Neural cell (in vitro differentiated cells): ENCODE results near the gene SMCO4. TPM values are rescaled to one million over a fixed set of nuclear protein-coding genes. Genes with fewer than 3 reads are reported as not detected.

Source experiments
- H2AFZ ChIP-seq: fragments of 200-600, 300-800 bp; sonication (generic), shearing (Covaris generic); 2 replicates; pipeline ENCODE4 v1.6.0; 2014; ENCODE audit warnings: low read depth, mild to moderate bottlenecking, antibody characterized with exemption, low read length, moderate library complexity
- H3F3A ChIP-seq: fragments of 200-600 bp; shearing (Covaris generic); 2 replicates; pipeline ENCODE4 v1.6.1; 2016; ENCODE audit warnings: mild to moderate bottlenecking, moderate library complexity, mixed read lengths, antibody characterized with exemption, low read length; ENCODE audit not compliant: insufficient read depth, poor library complexity, severe bottlenecking
- H3K27ac ChIP-seq: fragments of 200-600, 300-800 bp; sonication (generic), shearing (Covaris generic); 2 replicates; pipeline ENCODE4 v1.5.1; 2014; ENCODE audit warnings: mild to moderate bottlenecking, low read length, moderate library complexity
- H3K27me3 ChIP-seq: fragments of 300-800, 200-600 bp; sonication (generic), shearing (Covaris generic); 2 replicates; pipeline ENCODE4 v1.6.0; 2014; ENCODE audit warnings: mild to moderate bottlenecking, low read depth, low read length, moderate library complexity; ENCODE audit not compliant: insufficient read depth
- H3K36me3 ChIP-seq: fragments of 300-800, 200-600 bp; sonication (generic), shearing (Covaris generic); 2 replicates; pipeline ENCODE4 v1.5.1; 2014; ENCODE audit warnings: mild to moderate bottlenecking, antibody characterized with exemption, low read length, moderate library complexity; ENCODE audit not compliant: insufficient read depth
- H3K4me2 ChIP-seq: fragments of 300-800, 200-600 bp; sonication (generic), shearing (Covaris generic); 2 replicates; pipeline ENCODE4 v1.6.0; 2014; ENCODE audit warnings: mild to moderate bottlenecking, low read length
- H3K4me3 ChIP-seq: fragments of 300-800, 200-600 bp; sonication (generic), shearing (Covaris generic); 2 replicates; pipeline ENCODE4 v1.5.1; 2014; ENCODE audit warnings: mild to moderate bottlenecking, low read length, moderate library complexity
- H3K79me2 ChIP-seq: fragments of 200-600 bp; shearing (Covaris generic); replicated peaks from 2 replicates; pipeline ENCODE4 v1.6.0; 2014; ENCODE audit warnings: mild to moderate bottlenecking, low read length, moderate library complexity; ENCODE audit not compliant: insufficient read depth
- H3K9ac ChIP-seq: fragments of 300-800, 200-600 bp; sonication (generic), shearing (Covaris generic); 2 replicates; pipeline ENCODE4 v1.6.1; 2016; ENCODE audit warnings: mild to moderate bottlenecking, low read length, mixed read lengths
- H3K9me2 ChIP-seq: fragments of 200-600 bp; shearing (Covaris generic); 2 replicates; pipeline ENCODE4 v1.6.1; 2016; ENCODE audit warnings: mild to moderate bottlenecking, low read length, mixed read lengths; ENCODE audit not compliant: insufficient read depth
- H3K9me3 ChIP-seq: fragments of 200-600, 300-800 bp; sonication (generic), shearing (Covaris generic); 2 replicates; pipeline ENCODE4 v1.6.1; 2016; ENCODE audit warnings: mild to moderate bottlenecking, mixed run types, low read length, moderate library complexity, mixed read lengths
- H4K20me1 ChIP-seq: fragments of 200-600 bp; shearing (Covaris generic); 2 replicates; pipeline ENCODE4 v1.6.1; 2016; ENCODE audit warnings: mild to moderate bottlenecking, mixed run types; ENCODE audit not compliant: insufficient read depth
- CTCF ChIP-seq: fragments of 450-650 bp; IDR thresholded peaks from 2 replicates; pipeline ENCODE4 v1.5.1; 2014; ENCODE audit warnings: antibody characterized with exemption, mild to moderate bottlenecking, moderate library complexity; ENCODE audit not compliant: poor library complexity, severe bottlenecking
- EP300 ChIP-seq: fragments of 450-650 bp; conservative IDR thresholded peaks from 2 replicates; pipeline ENCODE4 v1.6.1; 2014; ENCODE audit warnings: antibody characterized with exemption, mild to moderate bottlenecking, moderate library complexity; ENCODE audit not compliant: poor library complexity, severe bottlenecking
- EZH2 ChIP-seq: fragments of 200-600, 300-800 bp; shearing (Covaris generic), sonication (generic); IDR thresholded peaks from 2 replicates; pipeline ENCODE4 v1.6.1; 2014; ENCODE audit warnings: antibody characterized with exemption, low read length, borderline replicate concordance, mild to moderate bottlenecking; ENCODE audit not compliant: insufficient read depth, poor library complexity, severe bottlenecking
- MXI1 ChIP-seq: fragments of 450-650 bp; conservative IDR thresholded peaks from 2 replicates; pipeline ENCODE4 v1.6.1; 2014; ENCODE audit warnings: antibody characterized with exemption, mild to moderate bottlenecking; ENCODE audit not compliant: poor library complexity, severe bottlenecking
- POLR2AphosphoS5 ChIP-seq: IDR thresholded peaks from 2 replicates; pipeline ENCODE4 v1.6.1; 2012
- RAD21 ChIP-seq: fragments of 450-650 bp; conservative IDR thresholded peaks from 2 replicates; pipeline ENCODE4 v1.6.1; 2014; ENCODE audit warnings: antibody characterized with exemption, mild to moderate bottlenecking, moderate library complexity
- SMC3 ChIP-seq: fragments of 450-650 bp; conservative IDR thresholded peaks from 2 replicates; pipeline ENCODE4 v1.6.1; 2014; ENCODE audit warnings: antibody characterized with exemption, mild to moderate bottlenecking, moderate library complexity; ENCODE audit not compliant: poor library complexity
- TAF1 ChIP-seq: IDR thresholded peaks from 2 replicates; pipeline ENCODE4 v1.6.1; 2012; ENCODE audit warnings: low read depth
- polyA plus RNA-seq: library from polyadenylated mRNA; depleted of rRNA; stranded (reverse); fragments of >200 nt; gene quantifications from 2 replicates; pipeline ENCODE4 v1.2.3, GENCODE V29; 2014
- TF ChIP-seq, protein P1 (sequence below): IDR thresholded peaks from 2 replicates; pipeline ENCODE4 v1.6.1; 2012; ENCODE audit warnings: borderline replicate concordance

The SMCO4 gene
- polyA plus RNA-seq, 1 donor from 2014 or later = 10.0 TPM

- no peak for TF ChIP-seq EZH2
- H3K27me3 ChIP-seq = no peaks in the 10 kb centered on the region
- H3K9ac ChIP-seq = no peak overlapping the region
- H3K9me2 ChIP-seq = no peaks in the 10 kb centered on the region
- H4K20me1 ChIP-seq = no peaks in the 10 kb centered on the region
- no peak overlapping the region for H3K4me3 ChIP-seq
- no peaks in the 10 kb centered on the region for H3F3A ChIP-seq
- H3K9me3 ChIP-seq = no peaks in the 10 kb centered on the region
- no peak overlapping the region for H2AFZ ChIP-seq
- H3K36me3 ChIP-seq = no peaks in the 10 kb centered on the region
- H3K79me2 ChIP-seq = no peaks in the 10 kb centered on the region
- H3K27ac ChIP-seq = no peak overlapping the region
- no peak overlapping the region for H3K4me2 ChIP-seq
Observed at GRCh38 chr11:93526346-93526633, 16.9 kb downstream of the SMCO4 start.

GRCh38 chr11:93525601-93526345, 17.4 kb downstream of the SMCO4 start:
- H3F3A ChIP-seq = no peaks in the 10 kb centered on the region
- H3K79me2 ChIP-seq = no peaks in the 10 kb centered on the region
- H4K20me1 ChIP-seq = no peaks in the 10 kb centered on the region
- H3K4me2 ChIP-seq = no peak overlapping the region
- H3K9me3 ChIP-seq = no peaks in the 10 kb centered on the region
- H3K36me3 ChIP-seq = no peaks in the 10 kb centered on the region
- no peak overlapping the region for H3K4me3 ChIP-seq
- no peak overlapping the region for H3K27ac ChIP-seq
- no peaks in the 10 kb centered on the region for H3K27me3 ChIP-seq
- H3K9ac ChIP-seq = no peak overlapping the region
- no peak overlapping the region for H2AFZ ChIP-seq
- TF ChIP-seq MXI1 (no peak), SMC3 (no peak), TAF1 (no peak), EZH2 (no peak), RAD21 (no peak), EP300 (no peak), CTCF (no peak), POLR2AphosphoS5 (no peak)
- TF ChIP-seq, protein P1, sequence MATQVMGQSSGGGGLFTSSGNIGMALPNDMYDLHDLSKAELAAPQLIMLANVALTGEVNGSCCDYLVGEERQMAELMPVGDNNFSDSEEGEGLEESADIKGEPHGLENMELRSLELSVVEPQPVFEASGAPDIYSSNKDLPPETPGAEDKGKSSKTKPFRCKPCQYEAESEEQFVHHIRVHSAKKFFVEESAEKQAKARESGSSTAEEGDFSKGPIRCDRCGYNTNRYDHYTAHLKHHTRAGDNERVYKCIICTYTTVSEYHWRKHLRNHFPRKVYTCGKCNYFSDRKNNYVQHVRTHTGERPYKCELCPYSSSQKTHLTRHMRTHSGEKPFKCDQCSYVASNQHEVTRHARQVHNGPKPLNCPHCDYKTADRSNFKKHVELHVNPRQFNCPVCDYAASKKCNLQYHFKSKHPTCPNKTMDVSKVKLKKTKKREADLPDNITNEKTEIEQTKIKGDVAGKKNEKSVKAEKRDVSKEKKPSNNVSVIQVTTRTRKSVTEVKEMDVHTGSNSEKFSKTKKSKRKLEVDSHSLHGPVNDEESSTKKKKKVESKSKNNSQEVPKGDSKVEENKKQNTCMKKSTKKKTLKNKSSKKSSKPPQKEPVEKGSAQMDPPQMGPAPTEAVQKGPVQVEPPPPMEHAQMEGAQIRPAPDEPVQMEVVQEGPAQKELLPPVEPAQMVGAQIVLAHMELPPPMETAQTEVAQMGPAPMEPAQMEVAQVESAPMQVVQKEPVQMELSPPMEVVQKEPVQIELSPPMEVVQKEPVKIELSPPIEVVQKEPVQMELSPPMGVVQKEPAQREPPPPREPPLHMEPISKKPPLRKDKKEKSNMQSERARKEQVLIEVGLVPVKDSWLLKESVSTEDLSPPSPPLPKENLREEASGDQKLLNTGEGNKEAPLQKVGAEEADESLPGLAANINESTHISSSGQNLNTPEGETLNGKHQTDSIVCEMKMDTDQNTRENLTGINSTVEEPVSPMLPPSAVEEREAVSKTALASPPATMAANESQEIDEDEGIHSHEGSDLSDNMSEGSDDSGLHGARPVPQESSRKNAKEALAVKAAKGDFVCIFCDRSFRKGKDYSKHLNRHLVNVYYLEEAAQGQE = no peak
- H3K9me2 ChIP-seq = no peaks in the 10 kb centered on the region

DNA sequence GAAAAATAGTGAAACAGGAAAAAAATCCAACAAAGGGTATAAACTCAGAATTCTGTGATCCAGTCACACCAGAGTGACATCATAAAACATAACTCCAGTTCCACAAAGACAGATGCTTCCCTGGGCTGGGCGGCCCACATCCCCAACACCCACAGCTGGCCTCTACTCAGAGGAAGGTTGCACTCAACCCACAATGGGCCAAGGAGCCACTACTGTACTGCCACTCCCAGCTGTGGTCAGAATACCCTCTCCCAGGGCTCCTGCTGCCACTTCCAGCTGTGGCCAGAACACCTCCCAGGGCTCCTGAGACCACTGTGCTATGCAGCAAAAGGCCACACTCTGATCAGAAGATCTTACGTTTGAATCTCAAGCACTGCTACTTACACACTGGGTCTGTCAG, 18.3 kb downstream of the SMCO4 start:
- Histone ChIP-seq H4K20me1 (no peaks in the 10 kb centered on the region), H3K79me2 (no peaks in the 10 kb centered on the region), H2AFZ (no peak overlapping the region), H3F3A (no peaks in the 10 kb centered on the region), H3K4me3 (no peak overlapping the region), H3K9me3 (no peaks in the 10 kb centered on the region), H3K4me2 (no peak overlapping the region), H3K9ac (no peak overlapping the region), H3K27me3 (no peaks in the 10 kb centered on the region), H3K9me2 (no peaks in the 10 kb centered on the region), H3K27ac (no peak overlapping the region), H3K36me3 (no peaks in the 10 kb centered on the region)
- TF ChIP-seq TAF1 = no peak
- no peak for TF ChIP-seq EP300
- TF ChIP-seq SMC3 = no peak
- no peak for TF ChIP-seq POLR2AphosphoS5
- TF ChIP-seq, protein P1 = no peak
- no peak for TF ChIP-seq CTCF
- no peak for TF ChIP-seq EZH2
- no peak for TF ChIP-seq MXI1
- TF ChIP-seq RAD21 = no peak
